AG04449 (cell line): ENCODE data around the gene PLPP7.

Experiments
- CTCF ChIA-PET: fragments of 350-600 bp; formaldehyde crosslinking; extraction: SDS; loops from one replicate; lab custom pipeline; 2021; ENCODE audit warnings: antibody characterized with exemption; lab: Yijun Ruan, JAX
- POLR2A ChIA-PET: fragments of 400-600, 350-600 bp; formaldehyde crosslinking; extraction: SDS; loops from one replicate; lab custom pipeline; 2020; ENCODE audit warnings: antibody characterized with exemption, inconsistent platforms; lab: Yijun Ruan, JAX
- DNase-seq: peaks from one replicate; pipeline ENCODE4 v3.0.0-alpha.2; 2010; ENCODE audit warnings: low read depth, low spot score
- H3K4me3 ChIP-seq: 2 replicates; pipeline ENCODE4 v1.5.1; 2011; ENCODE audit warnings: low read depth, mild to moderate bottlenecking, control low read depth, low read length
- TF ChIP-seq, protein P1 (sequence below): IDR thresholded peaks from one replicate; pipeline ENCODE4 v1.5.1; 2011; ENCODE audit warnings: mild to moderate bottlenecking, moderate library complexity, low read length, control low read depth, inconsistent platforms; ENCODE audit not compliant: insufficient read depth; ENCODE audit errors: missing control alignments

The PLPP7 gene

DNA sequence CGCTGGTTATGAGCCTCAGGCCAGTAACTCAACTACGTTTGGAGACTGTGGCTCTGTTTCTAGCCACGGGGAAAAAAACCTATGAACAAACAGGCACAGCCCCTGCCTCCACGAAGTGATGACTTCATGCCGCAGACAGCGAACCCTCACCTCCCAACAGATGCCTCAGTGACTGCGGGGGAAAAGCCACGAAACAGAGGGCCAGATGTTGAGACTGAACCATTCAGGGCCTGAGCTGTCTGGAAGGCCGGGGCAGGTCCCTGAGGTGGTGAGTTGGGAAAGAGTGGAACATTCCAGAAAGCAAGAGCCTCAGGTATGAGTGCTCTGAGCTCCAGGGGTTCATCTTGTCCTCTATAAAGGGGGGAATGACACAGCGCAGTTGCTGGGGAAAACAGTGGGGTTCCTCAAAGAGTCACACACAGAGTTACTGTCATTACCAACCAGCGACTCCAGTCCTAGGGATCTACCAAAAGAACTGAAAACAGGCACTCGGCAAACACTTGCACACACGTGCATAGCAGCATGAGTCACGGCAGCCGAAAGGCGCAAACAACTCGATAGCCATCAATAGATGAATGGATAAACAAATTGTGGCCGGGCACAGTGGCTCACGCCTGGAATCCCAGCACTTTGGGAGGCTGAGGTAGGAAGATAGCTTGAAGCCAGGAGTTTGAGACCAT, 15.3 kb downstream of the PLPP7 start:
- no peak overlapping the region for H3K4me3 ChIP-seq
- ChIA-PET POLR2A (interaction anchor here (0.6 kb wide), 1 partner anchor 207 kb away, joined by 3 read pairs; no protein-coding TSS in a partner anchor), CTCF (interaction anchor here (2.3 kb wide), 1 partner anchor 32 kb away, joined by 9 read pairs; no protein-coding TSS in a partner anchor)
- TF ChIP-seq, protein P1, sequence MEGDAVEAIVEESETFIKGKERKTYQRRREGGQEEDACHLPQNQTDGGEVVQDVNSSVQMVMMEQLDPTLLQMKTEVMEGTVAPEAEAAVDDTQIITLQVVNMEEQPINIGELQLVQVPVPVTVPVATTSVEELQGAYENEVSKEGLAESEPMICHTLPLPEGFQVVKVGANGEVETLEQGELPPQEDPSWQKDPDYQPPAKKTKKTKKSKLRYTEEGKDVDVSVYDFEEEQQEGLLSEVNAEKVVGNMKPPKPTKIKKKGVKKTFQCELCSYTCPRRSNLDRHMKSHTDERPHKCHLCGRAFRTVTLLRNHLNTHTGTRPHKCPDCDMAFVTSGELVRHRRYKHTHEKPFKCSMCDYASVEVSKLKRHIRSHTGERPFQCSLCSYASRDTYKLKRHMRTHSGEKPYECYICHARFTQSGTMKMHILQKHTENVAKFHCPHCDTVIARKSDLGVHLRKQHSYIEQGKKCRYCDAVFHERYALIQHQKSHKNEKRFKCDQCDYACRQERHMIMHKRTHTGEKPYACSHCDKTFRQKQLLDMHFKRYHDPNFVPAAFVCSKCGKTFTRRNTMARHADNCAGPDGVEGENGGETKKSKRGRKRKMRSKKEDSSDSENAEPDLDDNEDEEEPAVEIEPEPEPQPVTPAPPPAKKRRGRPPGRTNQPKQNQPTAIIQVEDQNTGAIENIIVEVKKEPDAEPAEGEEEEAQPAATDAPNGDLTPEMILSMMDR = no peak
- no peak for DNase-seq

DNA sequence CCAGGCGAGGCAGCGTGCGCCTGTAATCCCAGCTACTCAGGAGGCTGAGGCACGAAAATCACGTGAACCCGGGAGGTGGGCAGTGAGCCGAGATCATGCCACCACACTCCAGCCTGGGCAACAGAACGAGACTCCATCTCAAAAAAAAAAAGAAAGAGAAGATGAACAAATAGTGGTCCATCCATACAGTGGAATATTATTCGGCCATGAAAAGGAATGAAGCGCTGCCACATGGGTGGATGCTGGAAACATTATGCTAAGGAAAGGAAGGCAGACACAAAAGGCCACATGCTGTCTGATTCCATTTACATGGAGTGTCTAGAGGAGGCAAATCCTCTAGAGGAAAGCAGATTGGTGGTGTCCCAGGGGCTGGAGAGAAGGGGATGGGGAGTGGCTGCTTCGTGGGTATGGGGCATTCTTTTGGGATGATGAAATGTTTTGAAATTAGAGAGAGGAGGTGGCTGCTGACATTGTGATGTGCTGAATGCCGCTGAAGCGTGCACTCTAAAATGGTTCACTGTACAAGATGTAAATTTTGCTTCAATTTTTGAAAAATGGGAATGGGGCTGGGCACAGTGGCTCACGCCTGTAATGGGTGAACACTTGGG, 17.0 kb downstream of the PLPP7 start:
- TF ChIP-seq, protein P1 = no peak
- ChIA-PET CTCF (no interaction called here), POLR2A (no interaction called here)
- no peak overlapping the region for H3K4me3 ChIP-seq
- DNase-seq = no peak

DNA sequence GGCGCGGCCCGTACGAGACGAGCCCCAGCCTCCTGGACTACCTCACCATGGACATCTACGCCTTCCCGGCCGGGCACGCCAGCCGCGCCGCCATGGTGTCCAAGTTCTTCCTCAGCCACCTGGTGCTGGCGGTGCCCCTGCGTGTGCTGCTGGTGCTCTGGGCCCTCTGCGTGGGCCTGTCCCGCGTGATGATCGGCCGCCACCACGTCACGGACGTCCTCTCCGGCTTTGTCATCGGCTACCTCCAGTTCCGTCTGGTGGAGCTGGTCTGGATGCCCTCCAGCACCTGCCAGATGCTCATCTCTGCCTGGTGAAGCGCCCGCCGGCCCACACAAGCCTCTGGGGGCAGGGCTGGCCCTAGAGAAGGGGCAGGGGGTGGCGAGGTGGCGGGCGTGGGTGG, 18.5 kb downstream of the PLPP7 start:
- no peak for DNase-seq
- POLR2A ChIA-PET = no interaction called here
- CTCF ChIA-PET = no interaction called here
- TF ChIP-seq, protein P1 = no peak
- no peak overlapping the region for H3K4me3 ChIP-seq

DNA sequence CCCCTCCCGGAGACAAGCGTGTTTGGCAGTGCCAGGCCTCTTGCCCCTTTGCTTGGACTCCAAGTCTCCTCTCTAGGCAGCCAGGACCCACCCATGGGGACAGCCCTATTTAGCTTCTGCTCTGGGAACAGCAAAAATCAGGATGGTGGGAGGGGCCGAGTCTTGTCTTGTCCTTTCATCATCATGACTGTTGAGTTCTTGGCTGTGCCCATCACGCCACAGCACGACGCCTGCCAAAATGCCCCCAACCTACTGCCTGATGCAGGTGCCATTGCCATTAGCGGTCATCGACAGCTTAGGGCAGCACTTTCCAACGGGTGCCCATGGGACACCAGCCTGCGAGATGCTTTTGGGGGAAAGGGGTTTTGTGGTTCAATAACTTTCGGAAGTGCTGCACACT, 18.9 kb downstream of the PLPP7 start:
- CTCF ChIA-PET = interaction anchor here (1.6 kb wide), 1 partner anchor 28 kb away, joined by 6 read pairs; no protein-coding TSS in a partner anchor
- no peak overlapping the region for H3K4me3 ChIP-seq
- DNase-seq = no peak
- TF ChIP-seq, protein P1 = no peak
- POLR2A ChIA-PET = no interaction called here

DNA sequence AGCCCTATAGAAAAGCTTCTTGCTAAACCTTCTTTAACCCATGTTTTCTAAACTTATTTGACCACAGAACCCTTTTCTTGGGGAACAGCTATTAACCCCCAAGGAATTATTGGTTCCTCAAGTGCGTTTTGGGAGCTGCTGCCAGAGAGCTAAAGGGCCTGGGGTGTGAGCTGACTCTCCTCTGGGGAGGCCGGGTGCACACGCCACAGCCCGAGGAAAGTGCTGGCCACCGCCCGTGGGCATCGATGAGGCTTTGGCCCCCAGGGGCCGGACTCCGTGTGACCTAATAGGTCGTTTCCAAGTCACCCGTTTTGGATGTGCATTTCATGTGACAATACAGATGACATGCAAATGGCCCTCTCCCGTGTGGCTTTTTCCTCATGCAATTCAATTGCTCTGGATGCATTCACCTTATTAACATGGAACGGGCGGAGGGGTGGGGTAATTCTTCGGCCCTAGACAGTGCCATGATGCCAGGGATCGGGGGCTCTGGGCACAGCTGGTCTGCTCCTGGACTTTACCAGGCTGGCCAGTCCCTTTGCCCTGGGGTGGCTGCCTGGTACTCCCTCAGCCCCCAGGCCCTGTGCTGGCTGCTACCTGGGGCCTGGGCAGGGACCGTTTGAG, 19.5 kb downstream of the PLPP7 start:
- ChIA-PET POLR2A (no interaction called here), CTCF (interaction anchor here (1.6 kb wide), 1 partner anchor 27 kb away, joined by 6 read pairs; no protein-coding TSS in a partner anchor)
- TF ChIP-seq, protein P1 = no peak
- H3K4me3 ChIP-seq = no peak overlapping the region
- DNase-seq = no peak
